Measurements from ENCODE around the gene CYP51A1. TPM values are rescaled to one million over a fixed set of nuclear protein-coding genes. Genes with fewer than 3 reads are reported as not detected.
A peak's percentile ranks its signal among the peaks of the same experiment; 100 is the strongest.
"Not testable (repeated sequence)": the region's sequence is repeated elsewhere in the genome, so short reads cannot be mapped to it uniquely, and the experiment has no call there.

CYP51A1 gene
- total RNA-seq (10 to 100 TPM; 14.7 to 36.6 (median 21.7) TPM), polyA plus RNA-seq (10 to 100 TPM; 12.2 to 12.6 TPM), total RNA-seq (5.1 reads per million, percentile 24 among the genes with 10 or more reads in this experiment)

DNA sequence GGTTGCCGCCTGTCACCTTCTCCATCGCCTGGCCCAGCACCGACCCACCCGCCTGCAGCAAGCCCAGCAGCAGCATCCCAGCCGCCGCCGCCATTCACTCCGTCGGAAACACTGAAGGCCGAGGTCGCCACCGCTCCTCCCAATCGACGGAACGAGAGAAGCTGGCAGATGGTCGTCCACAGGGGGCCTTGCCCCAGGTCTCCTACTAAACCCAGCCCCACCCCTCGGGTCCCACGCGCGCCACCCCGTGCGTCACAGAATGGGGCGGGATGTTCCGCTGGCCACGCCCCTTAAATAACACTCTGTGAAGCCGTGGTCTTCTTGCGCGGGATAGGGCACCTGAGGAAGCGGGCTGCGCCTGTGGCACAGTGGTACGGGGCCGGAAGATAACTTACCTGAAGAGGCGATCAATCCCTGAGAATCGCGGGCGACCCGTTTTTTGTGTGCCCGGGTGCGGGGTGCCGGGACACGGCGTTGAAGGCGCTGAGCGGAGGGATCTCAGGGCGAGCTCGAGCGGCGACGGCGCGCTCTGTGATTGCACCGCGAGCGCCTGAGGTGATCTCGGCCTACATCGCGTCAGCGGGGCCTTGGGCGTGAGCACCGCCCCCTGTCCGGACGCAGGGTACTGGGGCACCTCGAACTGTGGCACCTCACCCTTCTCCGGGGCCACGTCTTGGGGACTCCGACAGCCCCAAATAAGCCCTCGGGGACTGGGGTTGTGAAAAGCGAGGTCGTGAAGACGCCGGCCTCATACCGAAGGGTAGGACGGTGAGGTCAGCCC lies at the start of gene CYP51A1:
TSS of gene CYP51A1 (minus strand) at position 207 of the 781 bp plus-strand sequence. CDS start at position 94, 113 bp downstream.
- H3K4me1 ChIP-seq (ENCODE audit: control insufficient read depth in 2 of 2, insufficient read depth in 2 of 2, low read length in 2 of 2): peaks cover 4 to 12% of the 10 kb centered on the region in 2 donors
- ChIA-PET POLR2A (interaction anchor here (0.9 to 2.5 kb wide), 5 partner anchors 9 to 394 kb away, joined by 3 to 9 read pairs (median 4); partner anchors contain the start of genes AKAP9, ANKIB1, GATAD1 and KRIT1), CTCF (no interaction called here)
- peak; percentile 93 to 98 (median 96) for DNase-seq
- intact Hi-C loops (cut with micrococcal nuclease): loop anchor here (1.0 to 10.0 kb wide), 17 partner anchors 45 to 1870 kb away; partner anchors contain the start of genes AKAP9 (in 2 of the 2), GATAD1 (in 2 of the 2), LRRD1 (in 2 of the 2) and MTERF1 (in 2 of the 2)
- peak within 1 kb of the TSS; percentile 95 to 100 (median 98) for H3K4me3 Mint-ChIP-seq
- peaks cover 0 to 2% (median 0%) of the 10 kb centered on the region in 5 donors for H3K27me3 Mint-ChIP-seq
- H3K9me3 ChIP-seq (ENCODE audit: control insufficient read depth in 2 of 3, low read length in 3 of 3): no peaks in the 10 kb centered on the region
- peaks cover 0 to 7% (median 0%) of the 10 kb centered on the region in 3 experiments for H3K36me3 ChIP-seq (ENCODE audit: control insufficient read depth in 2 of 3, insufficient read depth in 3 of 3, low read length in 3 of 3)
- no peaks in the 10 kb centered on the region for H3K27me3 ChIP-seq (ENCODE audit: control insufficient read depth in 2 of 2, insufficient read depth in 2 of 2, low read length in 2 of 2)
- peaks cover 0 to 5% (median 0%) of the 10 kb centered on the region in 11 donors for H3K9me3 Mint-ChIP-seq
- peak within 1 kb of the TSS; percentile 89 to 100 (median 99) for H3K27ac Mint-ChIP-seq
- H3K4me1 Mint-ChIP-seq: peaks cover 12 to 49% (median 40%) of the 10 kb centered on the region in 7 donors
- peaks cover 0 to 10% (median 5%) of the 10 kb centered on the region in 5 donors for H3K36me3 Mint-ChIP-seq
- peak within 1 kb of the TSS; percentile 92 for H3K4me3 ChIP-seq (ENCODE audit: low read length)
- H3K27ac ChIP-seq (ENCODE audit: low read depth, low read length): peak within 1 kb of the TSS; percentile 94
- peak; percentile 93 for ATAC-seq

DNA sequence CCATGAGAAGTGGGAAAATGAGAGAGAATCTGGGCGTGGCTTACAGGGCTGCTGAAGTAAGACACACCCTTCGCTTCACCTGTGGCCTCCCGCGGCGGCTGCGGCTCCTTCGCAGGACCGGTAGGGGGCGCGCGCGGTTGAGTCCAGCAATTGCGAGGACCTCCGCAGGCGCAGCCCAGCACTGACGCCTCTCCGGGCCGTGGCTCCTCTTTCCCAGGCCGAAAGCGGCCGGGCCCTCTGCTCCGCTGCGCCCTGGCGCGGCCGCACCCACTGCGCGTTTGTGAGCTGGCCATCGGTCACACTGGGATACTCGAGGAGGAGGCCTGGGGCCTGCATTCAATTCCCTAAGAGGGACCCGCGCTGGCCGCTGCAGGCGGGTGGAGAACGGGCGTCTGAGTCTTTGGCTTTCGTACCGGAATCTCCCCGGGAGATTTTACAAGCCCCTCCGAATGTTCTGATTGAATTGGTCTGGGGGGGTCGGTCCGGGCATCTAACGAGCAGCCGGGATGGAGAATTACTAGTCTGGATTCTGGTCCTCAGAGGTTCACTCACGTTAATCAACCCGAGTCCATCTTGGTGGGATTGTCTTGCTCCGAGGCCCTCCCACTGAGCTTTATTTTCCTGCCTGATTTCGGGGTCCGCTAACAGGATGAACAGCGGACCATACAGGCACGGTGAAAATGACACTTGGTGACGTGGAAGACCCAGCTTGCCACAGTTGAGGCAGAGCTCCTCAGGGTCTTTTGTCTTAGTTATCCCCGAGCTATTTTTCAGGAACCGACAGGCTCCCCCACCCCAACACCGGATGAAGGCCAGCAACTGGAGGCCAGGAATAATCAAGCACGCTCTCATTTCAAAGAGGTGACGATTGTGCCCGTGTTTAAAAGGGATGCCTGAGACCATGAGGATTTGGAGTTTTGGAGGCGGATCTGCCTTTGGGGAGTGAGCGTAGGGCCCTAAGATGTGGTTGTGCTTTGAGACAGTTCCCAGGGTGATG lies 44.9 kb upstream of the CYP51A1 start, which contains the start of gene LRRD1:
TSS of gene LRRD1 (minus strand) at position 215 of the 997 bp plus-strand sequence. CDS start 13,940 bp downstream, outside the sequence.
- peaks cover 0 to 17% (median 9%) of the 10 kb centered on the region in 7 donors for H3K4me1 Mint-ChIP-seq
- intact Hi-C loops (cut with micrococcal nuclease): loop anchor here (1.0 to 5.0 kb wide), 8 partner anchors 45 to 299 kb away; partner anchors contain the start of genes CYP51A1 (in 2 of the 2), ANKIB1 (in 1 of the 2), GATAD1 (in 1 of the 2) and KRIT1 (in 1 of the 2)

DNA sequence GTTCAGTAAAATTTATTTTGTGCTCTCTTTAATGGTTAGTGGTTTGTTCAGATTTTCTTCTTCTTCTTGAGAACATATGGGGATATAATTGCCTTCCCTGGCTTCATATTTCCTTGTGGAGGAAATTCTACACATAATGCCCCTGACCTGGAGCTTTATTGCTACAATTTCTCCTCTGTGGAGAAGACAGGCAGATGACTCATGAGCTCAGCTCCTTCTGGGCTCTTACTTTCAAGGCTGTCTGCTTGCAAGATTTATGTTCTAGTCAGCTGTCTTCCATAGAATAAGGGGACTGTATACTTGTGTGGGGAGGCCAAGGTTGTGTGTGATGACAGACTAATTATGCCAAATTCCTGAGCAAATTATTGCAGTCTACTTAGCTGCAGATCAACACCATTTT lies 43.1 kb upstream of the CYP51A1 start:
- H3K36me3 Mint-ChIP-seq: peaks cover 0 to 4% (median 0%) of the 10 kb centered on the region in 5 donors
- no peak for DNase-seq
- no peaks in the 10 kb centered on the region for H3K36me3 ChIP-seq (ENCODE audit: control insufficient read depth in 2 of 3, insufficient read depth in 3 of 3, low read length in 3 of 3)
- intact Hi-C loops (cut with micrococcal nuclease): loop anchor here in 1 of 2 donors (5.0 kb wide), 1 partner anchor 285 kb away; no protein-coding TSS in a partner anchor
- POLR2A ChIA-PET: no interaction called here
- H3K27ac Mint-ChIP-seq: no peak overlapping the region
- no peaks in the 10 kb centered on the region for H3K27me3 ChIP-seq (ENCODE audit: control insufficient read depth in 2 of 2, insufficient read depth in 2 of 2, low read length in 2 of 2)
- CTCF ChIA-PET: no interaction called here
- H3K27me3 Mint-ChIP-seq: peaks cover 0 to 42% (median 4%) of the 10 kb centered on the region in 5 donors
- no peak overlapping the region for H3K4me3 Mint-ChIP-seq
- H3K9me3 ChIP-seq (ENCODE audit: control insufficient read depth in 2 of 3, low read length in 3 of 3): no peaks in the 10 kb centered on the region
- peaks cover 0 to 6% of the 10 kb centered on the region in 2 donors for H3K4me1 ChIP-seq (ENCODE audit: control insufficient read depth in 2 of 2, insufficient read depth in 2 of 2, low read length in 2 of 2)
- ATAC-seq: no peak
- peaks cover 0 to 17% (median 9%) of the 10 kb centered on the region in 7 donors for H3K4me1 Mint-ChIP-seq
- peaks cover 0 to 5% (median 1%) of the 10 kb centered on the region in 11 donors for H3K9me3 Mint-ChIP-seq
- H3K4me3 ChIP-seq (ENCODE audit: low read length): no peak overlapping the region
- H3K27ac ChIP-seq (ENCODE audit: low read depth, low read length): no peak overlapping the region

More for the DNA sequence above, 44.9 kb upstream of the CYP51A1 start, which contains the start of gene LRRD1:
- ChIA-PET POLR2A (interaction anchor here (1.0 to 1.1 kb wide), 2 partner anchors 67 to 269 kb away, joined by 3 read pairs; partner anchors contain the start of genes ANKIB1 and KRIT1), CTCF (interaction anchor here (0.7 to 1.3 kb wide), 2 partner anchors 16 to 282 kb away, joined by 3 read pairs; no protein-coding TSS in a partner anchor)
- Histone ChIP-seq H3K27me3 (ENCODE audit: control insufficient read depth in 2 of 2, insufficient read depth in 2 of 2, low read length in 2 of 2) (no peaks in the 10 kb centered on the region), H3K36me3 (ENCODE audit: control insufficient read depth in 2 of 3, insufficient read depth in 3 of 3, low read length in 3 of 3) (no peaks in the 10 kb centered on the region), H3K4me3 (ENCODE audit: low read length) (peak within 1 kb of the TSS; percentile 73), H3K4me1 (ENCODE audit: control insufficient read depth in 2 of 2, insufficient read depth in 2 of 2, low read length in 2 of 2) (peaks cover 0 to 6% of the 10 kb centered on the region in 2 donors), H3K27ac (ENCODE audit: low read depth, low read length) (peak within 1 kb of the TSS; percentile 37), H3K9me3 (ENCODE audit: control insufficient read depth in 2 of 3, low read length in 3 of 3) (no peaks in the 10 kb centered on the region)
- peak; percentile 100 for ATAC-seq
- peak; percentile 77 to 96 (median 89) for DNase-seq
- Mint-ChIP-seq H3K4me3 (peak within 1 kb of the TSS; percentile 74 to 84 (median 80)), H3K27ac (peak within 1 kb of the TSS in 5 of 9 donors; percentile 25 to 63 (median 41)), H3K36me3 (no peaks in the 10 kb centered on the region), H3K27me3 (peaks cover 0 to 33% (median 4%) of the 10 kb centered on the region in 5 donors), H3K9me3 (peaks cover 0 to 12% (median 3%) of the 10 kb centered on the region in 11 donors)

DNA sequence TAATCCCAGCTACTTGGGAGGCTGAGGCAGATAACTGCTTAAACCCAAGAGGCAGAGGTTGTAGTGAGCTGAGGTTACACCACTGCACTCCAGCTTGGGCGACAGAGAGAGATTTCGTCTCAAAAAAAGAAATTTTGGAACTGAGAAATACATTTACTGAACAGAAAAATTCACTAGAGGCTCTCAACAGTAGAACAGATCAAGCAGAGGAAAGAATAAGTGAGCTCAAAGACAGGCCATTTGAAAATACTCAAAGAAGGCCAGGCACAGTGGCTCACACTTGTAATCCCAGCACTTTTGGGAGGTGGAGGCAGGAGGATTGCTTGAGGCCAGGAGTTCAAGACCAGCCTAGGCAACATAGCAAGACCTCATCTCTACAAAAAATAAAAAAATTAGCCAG lies 35.3 kb upstream of the CYP51A1 start:
- H3K4me3 ChIP-seq (ENCODE audit: low read length); ATAC-seq; H3K9me3 ChIP-seq (ENCODE audit: control insufficient read depth in 2 of 3, low read length in 3 of 3); H3K27me3 ChIP-seq (ENCODE audit: control insufficient read depth in 2 of 2, insufficient read depth in 2 of 2, low read length in 2 of 2); H3K27ac ChIP-seq (ENCODE audit: low read depth, low read length); H3K27ac Mint-ChIP-seq; H3K4me3 Mint-ChIP-seq; H3K36me3 Mint-ChIP-seq; H3K4me1 Mint-ChIP-seq; POLR2A ChIA-PET; intact Hi-C loops (cut with micrococcal nuclease); H3K36me3 ChIP-seq (ENCODE audit: control insufficient read depth in 2 of 3, insufficient read depth in 3 of 3, low read length in 3 of 3); H3K4me1 ChIP-seq (ENCODE audit: control insufficient read depth in 2 of 2, insufficient read depth in 2 of 2, low read length in 2 of 2); DNase-seq: not testable (repeated sequence)
- CTCF ChIA-PET: interaction anchor here (0.6 kb wide), 1 partner anchor 36 kb away, joined by 3 read pairs; no protein-coding TSS in a partner anchor
- H3K9me3 Mint-ChIP-seq: peaks cover 0 to 24% (median 3%) of the 10 kb centered on the region in 11 donors
- peaks cover 0 to 41% (median 5%) of the 10 kb centered on the region in 5 donors for H3K27me3 Mint-ChIP-seq

DNA sequence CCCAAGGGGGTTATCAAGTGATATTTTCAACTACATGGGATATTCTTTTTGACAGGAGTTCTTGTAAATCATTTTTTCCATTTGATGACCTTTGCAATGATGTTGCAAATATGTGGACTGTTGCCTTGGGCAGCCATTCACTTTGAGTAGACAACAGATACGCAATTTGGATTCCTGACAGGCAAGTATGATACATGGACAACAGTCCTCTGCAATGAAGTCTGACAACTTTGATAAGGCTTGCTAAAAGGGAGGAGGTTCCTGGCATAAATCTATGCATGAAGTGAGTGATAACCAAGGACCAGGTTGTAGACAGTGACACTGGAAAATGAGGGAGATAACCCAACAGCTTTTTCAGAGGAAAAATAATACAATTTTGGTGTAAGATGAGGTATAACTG lies 27.0 kb upstream of the CYP51A1 start:
- H3K27ac ChIP-seq (ENCODE audit: low read depth, low read length): no peak overlapping the region
- POLR2A ChIA-PET: no interaction called here
- no peak overlapping the region for H3K4me3 ChIP-seq (ENCODE audit: low read length)
- H3K36me3 ChIP-seq (ENCODE audit: control insufficient read depth in 2 of 3, insufficient read depth in 3 of 3, low read length in 3 of 3): no peaks in the 10 kb centered on the region
- DNase-seq: no peak
- peaks cover 5 to 35% (median 10%) of the 10 kb centered on the region in 5 donors for H3K27me3 Mint-ChIP-seq
- H3K36me3 Mint-ChIP-seq: no peaks in the 10 kb centered on the region
- no peak for ATAC-seq
- H3K27ac Mint-ChIP-seq: no peak overlapping the region
- peaks cover 0 to 4% of the 10 kb centered on the region in 2 donors for H3K27me3 ChIP-seq (ENCODE audit: control insufficient read depth in 2 of 2, insufficient read depth in 2 of 2, low read length in 2 of 2)
- intact Hi-C loops (cut with micrococcal nuclease): no loop called here
- CTCF ChIA-PET: no interaction called here
- H3K4me3 Mint-ChIP-seq: no peak overlapping the region
- H3K4me1 Mint-ChIP-seq: peaks cover 0 to 5% (median 0%) of the 10 kb centered on the region in 7 donors
- no peaks in the 10 kb centered on the region for H3K9me3 ChIP-seq (ENCODE audit: control insufficient read depth in 2 of 3, low read length in 3 of 3)
- H3K4me1 ChIP-seq (ENCODE audit: control insufficient read depth in 2 of 2, insufficient read depth in 2 of 2, low read length in 2 of 2): no peaks in the 10 kb centered on the region
- no peaks in the 10 kb centered on the region for H3K9me3 Mint-ChIP-seq
